Glomerular visceral epithelial cell (primary cell): ENCODE measurements around the gene FAM81B.

Experiments
- DNase-seq: peaks from one replicate; pipeline ENCODE4 v3.0.0-alpha.2; 2016; ENCODE audit errors: extremely low spot score

Gene FAM81B

DNA sequence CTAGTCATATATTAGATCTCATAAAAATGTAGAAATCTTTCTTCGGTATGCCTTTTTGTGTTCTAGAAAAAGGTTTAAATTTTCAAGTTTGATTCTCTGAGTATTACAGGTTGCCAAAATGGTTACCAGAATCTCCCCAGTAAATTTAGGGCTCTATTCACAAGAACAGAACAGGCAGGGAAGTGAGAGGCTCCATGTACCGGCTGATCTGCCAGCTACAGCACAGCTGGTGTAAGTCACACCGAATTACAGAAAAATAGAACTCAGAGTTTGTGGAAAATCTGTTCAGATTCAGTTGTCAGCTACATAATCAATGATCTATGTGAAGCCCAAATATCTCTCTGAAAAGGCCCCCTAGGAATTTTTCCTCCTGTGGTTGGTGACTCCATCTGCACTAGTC is 10.5 kb downstream of the FAM81B start:
- no peak for DNase-seq

DNA sequence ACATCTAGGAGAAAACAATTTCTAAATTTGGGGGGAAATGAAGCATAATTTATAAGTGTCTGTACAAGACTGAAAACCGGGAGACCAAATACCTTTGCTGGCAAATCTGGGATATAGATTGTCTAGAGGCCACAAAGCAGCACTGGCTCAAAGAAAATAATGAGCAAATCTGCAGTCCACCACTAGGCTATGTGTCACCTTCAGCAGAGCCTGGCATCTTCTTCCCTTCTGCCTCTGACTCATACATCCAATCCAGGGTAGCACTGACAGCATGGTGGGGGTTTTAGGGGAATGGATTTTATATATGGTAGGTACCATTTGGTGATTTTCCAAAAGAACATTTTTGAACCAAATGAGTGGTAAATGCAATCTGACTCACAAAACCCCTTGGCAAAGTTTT is 12.8 kb downstream of the FAM81B start:
- peak; percentile 35 for DNase-seq

DNA sequence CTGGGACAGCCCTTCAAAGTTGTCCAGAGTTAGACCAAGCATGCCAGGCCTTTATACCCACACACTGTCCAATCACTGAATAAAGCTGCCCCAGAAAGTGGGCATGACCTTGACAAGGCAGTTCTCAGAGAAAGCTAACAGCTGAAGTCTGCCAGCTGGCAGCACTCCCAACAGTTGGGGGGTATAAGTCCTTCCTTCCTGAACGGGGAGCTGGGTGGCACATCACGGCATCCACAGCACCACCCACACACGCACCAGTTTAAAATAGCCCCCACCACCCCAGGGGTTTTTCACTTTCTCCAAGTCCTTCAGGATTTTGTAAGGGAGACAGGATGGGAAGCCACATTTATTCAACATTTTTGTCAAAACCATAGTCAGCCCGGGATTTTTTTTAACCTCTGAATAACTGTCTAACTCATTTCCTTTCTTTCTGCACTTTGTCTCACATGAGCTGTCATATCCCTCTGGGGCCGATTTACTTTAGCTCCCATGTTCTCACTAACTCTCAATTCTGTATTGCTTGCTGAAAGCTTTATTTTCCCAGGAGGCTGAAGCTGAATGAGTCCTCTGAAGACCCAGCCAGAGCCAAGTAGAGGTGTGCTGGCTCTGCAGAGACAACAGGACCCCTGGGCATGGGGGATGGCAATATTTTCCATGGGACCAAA is 15.4 kb downstream of the FAM81B start:
- peak; percentile 66 for DNase-seq

DNA sequence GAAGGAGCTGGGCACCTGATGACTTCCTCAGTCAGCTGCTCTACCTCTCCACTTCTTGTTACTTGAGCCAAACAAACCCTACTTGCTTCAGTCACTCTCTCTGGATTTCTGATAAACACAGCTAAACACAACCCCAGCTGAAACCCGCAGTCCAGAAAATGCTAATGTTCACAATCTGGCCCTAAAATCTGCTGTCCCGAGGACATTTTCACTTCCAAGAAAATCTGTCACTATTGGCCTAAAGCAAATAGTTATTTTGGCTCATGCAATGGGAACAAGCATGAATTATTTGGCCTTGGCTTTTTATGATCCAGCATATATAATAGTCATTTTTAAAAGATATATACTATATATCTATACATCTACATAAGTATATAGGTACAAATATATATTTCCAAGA is 19.1 kb downstream of the FAM81B start:
- no peak for DNase-seq

DNA sequence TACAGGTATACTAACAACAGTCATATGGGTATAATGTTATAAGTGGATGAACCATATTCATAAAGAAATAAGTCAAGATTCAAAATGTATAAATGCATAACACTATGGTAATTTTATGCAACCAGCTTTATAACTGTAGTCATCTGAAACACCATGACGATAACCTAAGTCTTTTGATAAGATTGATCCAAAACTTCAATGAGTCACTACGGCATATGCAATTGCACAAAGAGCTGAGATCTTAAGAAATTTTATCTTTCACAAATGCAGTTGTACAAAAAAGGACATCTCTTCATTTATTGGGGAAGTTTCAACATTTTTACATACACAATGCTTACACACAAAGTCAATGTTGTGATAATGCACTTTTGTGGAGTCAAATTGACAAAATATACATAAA is 20.3 kb downstream of the FAM81B start:
- no peak for DNase-seq

DNA sequence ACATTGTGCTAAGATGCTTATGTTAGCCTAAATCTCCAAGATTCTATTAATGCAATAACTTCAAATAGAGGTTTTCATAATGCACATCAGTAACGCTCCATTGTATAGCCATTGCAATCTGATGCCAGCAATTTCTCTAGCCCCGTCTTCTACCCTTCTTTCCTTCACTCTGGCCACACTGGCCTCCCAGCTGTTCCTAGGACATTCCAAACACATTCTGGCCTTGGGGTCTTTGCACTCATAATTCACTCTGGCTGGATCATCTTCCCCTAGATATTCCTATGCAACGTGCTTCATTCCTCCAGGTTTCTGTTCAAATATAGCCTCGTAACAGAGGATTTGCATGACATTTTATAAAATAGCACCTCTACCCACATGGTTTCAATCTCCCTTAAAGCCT is 23.3 kb downstream of the FAM81B start:
- DNase-seq = no peak

DNA sequence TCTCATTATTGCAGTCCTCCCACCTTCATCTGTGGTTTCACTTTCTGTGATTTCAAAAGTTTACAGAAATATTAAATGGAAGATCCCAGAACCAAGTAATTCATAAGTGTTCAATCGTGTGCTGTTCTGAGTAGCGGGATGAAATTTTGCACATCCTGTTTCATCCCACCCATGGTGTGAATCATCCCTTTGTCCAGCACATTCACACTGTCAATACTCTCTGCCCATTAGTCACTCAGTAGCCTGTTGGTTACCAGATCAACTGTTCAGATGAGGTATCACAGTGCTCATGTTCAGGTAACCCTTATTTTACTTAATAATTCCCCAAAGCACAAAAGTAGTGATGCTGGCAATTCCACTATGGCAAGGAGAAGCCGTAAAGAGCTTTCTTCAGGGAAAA is 26.8 kb downstream of the FAM81B start:
- DNase-seq = peak; percentile 27

DNA sequence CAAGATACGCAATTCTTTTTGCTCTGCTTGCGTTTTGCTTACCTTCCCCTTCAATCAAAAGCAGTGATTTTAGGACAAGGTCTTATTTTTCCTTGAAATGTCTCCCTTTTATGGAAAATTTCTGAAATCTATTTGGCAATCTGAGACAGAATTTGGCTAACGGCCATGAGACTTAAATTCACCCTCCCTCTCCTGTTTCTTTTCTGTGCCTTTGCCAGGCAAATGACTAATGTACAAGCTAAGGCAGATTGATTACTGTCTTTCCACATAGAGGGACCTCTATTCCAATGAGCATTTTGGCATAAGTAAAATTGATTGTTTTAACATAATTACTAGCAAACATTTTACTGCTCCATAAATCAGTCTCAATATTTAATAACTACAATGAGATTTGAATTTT is 31.7 kb downstream of the FAM81B start:
- no peak for DNase-seq

DNA sequence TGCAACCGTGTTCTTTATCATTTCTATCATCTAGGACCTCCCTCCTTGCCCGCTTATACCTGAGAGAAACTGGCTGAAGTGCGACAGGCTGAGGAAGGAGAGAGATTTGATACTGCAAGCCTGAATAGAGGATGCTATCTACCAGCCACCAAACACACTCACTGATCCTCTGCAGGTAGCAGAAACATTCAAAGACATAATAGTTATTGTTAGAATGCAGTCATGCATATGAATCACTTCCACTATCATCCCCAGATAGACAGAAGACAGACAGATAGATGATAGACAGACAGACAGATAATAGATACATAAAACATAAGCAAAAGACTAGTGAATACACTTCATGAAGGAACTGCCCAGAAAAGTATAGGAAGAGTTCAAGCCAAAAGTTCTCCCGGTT is 32.9 kb downstream of the FAM81B start:
- DNase-seq = no peak

DNA sequence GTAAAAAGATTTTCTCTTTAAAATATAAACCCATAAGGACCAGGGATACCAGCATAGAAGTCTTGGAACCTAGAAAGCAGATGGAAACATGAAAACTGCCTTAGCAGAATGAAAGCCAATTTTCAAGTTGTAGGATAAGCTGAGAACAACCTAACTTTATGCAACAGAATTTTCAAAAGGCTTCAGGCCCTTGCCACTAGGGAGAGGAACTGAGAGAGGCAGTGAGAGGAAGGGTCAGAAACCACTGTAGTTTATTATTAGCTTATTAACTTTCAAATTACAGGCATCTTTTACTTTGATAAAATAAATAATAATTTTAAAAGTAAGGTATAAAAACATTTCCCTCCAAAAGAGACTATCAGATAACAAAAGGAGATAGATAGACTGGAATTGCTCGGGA is 33.4 kb downstream of the FAM81B start:
- no peak for DNase-seq

DNA sequence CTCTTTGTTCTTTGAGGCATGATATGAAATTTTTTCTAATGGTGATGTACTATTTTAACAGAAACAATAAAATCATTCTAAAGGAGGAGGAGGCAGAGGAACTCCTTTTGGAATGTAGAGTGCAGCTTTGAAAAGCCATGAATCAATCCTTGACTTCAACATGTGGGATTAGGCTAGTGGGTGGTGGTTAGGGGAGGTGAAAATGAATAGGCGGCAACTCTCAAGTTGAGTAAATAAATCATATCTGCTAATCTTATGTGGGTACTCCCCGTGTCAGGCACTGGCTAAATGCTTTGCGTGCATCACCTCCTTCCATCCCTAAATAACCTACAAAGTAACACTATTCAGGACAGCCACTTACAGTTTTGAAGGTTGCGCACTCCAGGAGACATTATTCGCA is 35.1 kb downstream of the FAM81B start:
- DNase-seq = no peak

DNA sequence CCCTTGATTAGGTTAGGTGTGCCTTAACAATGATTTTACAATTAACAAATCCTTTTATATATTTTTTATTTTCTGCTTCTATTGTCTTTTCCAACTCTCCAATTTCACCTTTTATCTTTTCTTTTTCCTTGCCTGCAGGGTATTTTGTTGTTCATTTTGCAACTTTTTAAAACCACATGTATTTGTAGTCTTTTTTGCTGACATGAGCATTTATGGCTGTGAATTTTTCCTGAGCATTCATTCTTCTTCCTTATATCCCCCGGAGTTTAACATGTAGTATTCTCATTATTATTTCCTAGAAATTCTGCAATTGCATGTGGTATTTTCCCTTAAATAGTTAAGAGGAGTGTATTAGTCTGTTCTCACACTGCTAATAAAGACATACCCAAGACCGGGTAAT is 41.6 kb downstream of the FAM81B start:
- no peak for DNase-seq

DNA sequence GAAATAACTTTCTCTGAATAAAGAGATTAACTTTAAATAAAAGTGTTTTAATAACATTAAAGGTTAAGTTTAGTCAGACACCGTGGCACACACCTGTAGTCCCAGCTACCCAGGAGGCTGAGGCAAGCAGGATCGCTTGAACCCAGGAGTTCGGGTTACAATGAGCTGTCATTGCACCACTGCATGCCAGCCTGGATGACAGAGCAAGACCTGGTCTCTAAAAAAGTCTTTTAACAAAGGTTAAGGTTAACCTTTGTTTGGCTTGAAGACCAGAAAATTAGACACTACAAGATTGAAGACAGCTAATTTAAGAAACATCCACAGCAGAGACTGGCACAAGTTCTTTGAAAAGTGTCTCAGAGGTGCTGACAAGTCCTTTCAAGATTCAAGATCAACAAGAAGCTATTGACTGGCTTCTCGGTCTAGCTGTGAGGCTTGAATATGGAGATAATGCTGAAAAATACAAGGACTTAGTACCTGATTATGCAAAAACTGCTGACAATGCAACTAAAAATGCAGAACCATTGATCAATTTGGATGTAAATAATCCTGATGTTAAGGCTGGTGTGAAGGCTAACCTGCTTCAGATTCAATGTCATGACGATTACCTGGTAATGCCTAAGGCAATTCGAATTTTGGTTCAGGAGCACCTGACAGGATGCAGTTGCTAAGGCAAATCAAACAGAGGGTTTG is 48.8 kb downstream of the FAM81B start:
- no peak for DNase-seq

DNA sequence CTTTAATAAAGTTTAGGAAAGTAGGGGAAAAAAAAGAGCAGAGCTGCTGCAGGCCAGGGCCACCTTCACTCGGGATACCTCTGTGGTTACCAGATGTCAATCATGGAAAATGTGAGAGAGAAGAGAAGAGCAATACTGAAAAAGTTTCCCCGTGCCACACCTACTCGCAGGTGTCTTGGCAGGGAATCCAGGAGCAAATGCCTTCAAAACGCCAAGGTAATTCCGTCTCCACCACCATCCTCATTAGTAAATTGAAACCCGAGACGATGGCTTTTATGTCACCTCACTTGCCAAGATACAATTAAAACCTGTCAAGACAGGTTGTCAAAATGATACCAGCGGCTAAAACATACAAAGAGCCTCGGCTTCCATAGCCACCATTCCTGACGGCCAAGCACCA is 49.7 kb downstream of the FAM81B start:
- DNase-seq = no peak

DNA sequence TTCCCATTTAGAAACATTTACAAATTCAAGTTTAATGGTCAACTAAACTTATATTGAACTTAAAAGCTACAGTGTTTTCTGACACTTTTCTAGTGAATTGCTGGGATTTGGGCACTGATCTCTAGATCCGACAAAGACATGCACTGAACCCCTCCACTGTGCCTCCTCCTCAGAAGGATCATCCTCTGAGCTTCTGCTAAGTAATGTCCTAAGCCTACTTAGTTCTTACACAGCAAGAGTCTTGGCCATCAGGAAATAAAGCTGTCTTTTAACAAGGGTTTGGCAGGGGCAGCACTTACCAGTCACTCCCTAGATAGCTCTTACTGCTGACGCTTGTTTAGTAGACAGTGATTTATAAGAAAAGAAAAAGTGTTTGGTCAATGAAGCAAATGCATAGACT is 50.5 kb downstream of the FAM81B start:
- no peak for DNase-seq

DNA sequence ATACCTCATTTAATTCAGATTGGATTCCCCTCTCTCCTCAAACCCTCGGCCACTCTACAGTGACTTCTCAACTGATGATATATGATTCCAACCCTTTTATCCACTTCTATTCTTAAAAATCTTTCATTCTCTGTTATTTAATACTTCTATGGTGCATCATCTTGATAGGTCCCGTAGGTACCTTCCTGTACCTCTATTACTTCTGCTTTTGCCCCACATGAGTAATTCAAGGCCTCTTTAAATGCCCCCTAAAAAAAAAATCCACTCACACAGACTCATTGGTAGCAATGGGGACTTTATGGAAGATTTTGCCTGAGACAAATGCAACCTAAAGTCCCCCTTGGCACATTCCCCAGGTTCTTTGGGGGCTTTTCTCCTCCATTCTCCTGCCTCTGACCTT is 54.3 kb downstream of the FAM81B start:
- DNase-seq = no peak

DNA sequence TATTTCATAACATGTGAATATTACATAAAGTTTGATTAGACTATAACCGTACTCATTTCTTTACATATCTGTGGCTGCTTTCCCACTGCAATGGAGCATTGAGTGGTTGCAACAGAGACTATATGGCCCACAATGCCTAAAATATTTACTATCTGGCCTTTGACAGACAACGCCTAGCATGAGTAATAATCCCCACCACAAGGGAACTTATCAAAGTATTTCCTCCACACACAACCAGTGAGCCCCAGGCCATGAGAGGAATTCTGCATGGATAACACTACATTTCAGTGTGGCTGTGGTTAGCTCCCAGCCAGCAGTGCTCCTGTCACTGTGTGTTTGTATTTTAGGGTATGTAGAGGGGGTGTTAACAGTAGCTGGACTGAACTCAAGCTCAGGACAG is 54.8 kb downstream of the FAM81B start:
- peak; percentile 89 for DNase-seq

DNA sequence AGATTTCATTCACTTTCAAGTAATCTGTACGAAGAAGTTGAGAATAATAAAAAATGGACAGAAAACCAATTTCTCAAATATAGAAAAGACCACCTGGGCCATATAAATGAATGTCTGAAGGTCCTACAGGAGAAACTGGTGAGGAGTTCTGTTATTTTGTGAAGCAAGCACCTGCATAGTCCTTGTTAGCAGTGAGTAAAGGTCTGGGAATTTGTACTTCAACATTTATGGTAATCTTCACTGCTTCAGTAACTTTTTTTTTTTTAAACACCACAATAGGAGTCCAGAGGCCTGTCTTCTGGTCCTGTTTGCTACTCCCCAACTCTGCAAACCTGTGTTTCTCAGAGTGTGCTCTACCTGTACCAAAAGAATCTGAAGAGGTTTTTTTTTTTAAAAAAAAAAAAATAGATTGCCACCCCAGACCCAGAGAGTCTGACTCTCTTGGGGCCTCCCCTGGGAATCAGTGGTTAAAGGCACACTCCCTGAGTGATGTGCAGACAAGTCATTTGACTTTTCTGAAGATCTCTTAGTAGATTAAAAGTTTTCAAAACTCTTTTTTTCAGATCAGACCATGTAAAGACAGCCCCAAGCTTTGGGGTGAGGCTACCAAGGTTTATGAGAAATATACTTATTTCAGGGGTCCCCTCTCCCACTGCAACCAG is 55.5 kb downstream of the FAM81B start:
- peak; percentile 79 for DNase-seq

DNA sequence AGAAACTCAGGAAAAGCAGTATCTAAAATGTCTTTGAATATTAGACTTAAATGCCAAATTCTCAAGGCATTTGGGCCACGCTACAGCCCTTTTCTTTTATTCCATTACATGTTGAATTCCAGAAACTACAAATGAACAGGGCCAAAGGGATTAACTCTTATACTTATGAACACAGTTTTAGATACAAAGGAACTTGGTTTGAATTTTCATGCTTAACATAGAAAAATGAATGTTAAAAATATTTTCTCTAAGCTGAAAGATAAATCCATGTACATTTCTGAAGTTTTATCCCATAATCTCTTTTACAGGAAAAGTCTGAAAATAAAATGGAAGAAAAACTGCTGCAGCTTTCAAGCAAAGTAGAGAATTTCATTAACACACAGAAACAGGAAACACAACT is 56.8 kb downstream of the FAM81B start:
- no peak for DNase-seq

DNA sequence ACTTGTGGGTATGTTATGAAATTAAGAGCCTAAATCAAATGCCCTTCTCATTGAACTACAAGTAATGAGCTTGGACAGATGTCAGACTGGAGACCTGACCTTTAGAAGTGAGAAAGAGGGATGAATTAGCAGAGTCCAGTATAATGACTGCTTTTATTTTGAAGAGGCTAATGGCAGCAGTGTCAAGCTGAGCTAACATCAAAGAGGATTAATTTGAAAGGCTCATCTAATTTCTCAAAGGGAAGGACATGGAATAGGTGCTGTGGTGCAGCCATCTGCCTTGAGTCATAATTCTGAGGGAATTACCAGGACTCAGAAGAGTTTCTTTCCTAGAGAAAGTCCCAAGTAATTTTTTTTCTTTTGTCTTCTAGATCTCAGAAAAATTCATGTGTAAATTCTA is 57.6 kb downstream of the FAM81B start:
- peak; percentile 15 for DNase-seq

DNA sequence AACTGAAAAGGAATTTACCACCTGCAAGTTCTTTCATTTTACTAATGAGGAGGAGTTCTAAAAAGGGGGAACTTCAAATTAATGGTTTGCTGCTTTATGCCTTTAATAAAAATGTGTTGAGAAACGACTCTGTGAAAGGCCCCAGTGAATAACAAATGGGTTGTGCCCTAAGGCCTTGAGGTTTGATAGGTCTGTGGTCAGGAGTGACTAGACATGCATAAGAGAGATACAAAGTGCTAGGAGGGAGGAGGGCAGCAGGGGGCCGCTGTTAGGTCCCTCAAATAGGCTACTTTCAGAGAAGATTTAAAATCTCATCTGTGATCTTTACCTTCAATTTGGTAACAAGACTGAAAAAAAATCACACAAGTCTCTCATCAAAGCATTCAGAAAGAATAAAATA is 58.3 kb downstream of the FAM81B start:
- peak; percentile 18 for DNase-seq

DNA sequence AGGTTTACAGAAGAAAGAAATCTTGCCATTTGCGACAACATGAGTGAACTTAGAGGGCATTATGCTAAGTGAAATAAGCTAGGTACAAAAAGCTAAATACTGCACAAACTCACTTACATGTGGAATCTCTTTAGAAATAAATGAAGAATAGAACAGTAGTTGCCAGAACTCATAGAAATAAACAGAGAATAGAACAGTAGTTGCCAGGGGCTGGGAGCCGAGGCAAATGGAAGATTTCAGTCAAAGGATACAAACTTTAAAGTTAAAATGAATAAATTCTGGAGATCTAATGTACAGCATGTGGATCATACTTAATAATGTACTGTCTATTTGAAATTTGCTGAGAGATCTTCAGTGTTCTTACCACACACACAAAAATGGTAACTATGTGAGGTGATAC is 63.4 kb downstream of the FAM81B start:
- no peak for DNase-seq

DNA sequence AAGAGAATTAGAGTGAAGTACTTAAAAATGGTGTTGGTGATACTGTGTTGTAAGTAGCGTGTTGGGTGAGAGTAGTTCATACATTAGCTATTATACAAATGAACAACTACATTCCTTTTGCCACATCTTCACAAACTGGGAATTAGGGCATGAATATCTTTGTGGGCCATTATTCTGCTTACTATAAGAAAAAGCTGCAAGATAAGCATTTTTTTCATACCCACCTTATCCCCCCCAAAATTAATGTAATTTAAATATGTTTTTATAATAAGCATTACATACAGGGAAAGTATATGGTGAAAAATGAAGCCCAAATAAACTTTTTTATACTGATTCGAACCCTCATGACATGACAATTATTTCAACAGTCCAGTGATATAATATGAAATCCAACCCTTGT is 69.5 kb downstream of the FAM81B start:
- no peak for DNase-seq
